Lung (tissue), 12 donors: ENCODE data around the gene DCLK2. TPM values are rescaled to one million over a fixed set of nuclear protein-coding genes. Genes with fewer than 3 reads are reported as not detected.

ENCODE experiments used
- ATAC-seq: fragments of 200-7000 bp; cut with Tn5 transposase; one replicate; pipeline ENCODE4 v1.9.1; 2020; ENCODE audit warnings: moderate number of reproducible peaks; ENCODE audit not compliant: insufficient read depth, low FRiP score
- DNase-seq, 3 donors: peaks; one replicate each; pipeline ENCODE4 v3.0.0-alpha.2; 2013 to 2017
- H3K27ac ChIP-seq, 2 donors: one replicate each; pipeline ENCODE4 v1.5.1; 2013; ENCODE audit warnings: mild to moderate bottlenecking in 2 of 2, moderate library complexity in 2 of 2, control low read depth in 1 of 2, inconsistent platforms in 1 of 2, low read depth in 1 of 2, low read length in 1 of 2
- H3K27me3 ChIP-seq, 3 donors: one replicate each; pipeline ENCODE4 v1.5.1; 2013; ENCODE audit warnings: low read length in 2 of 3; ENCODE audit not compliant: control insufficient read depth in 3 of 3, insufficient read depth in 3 of 3
- H3K36me3 ChIP-seq, 4 donors: one replicate each; pipeline ENCODE4 v1.5.1; 2013; ENCODE audit warnings: low read length in 4 of 4, mild to moderate bottlenecking in 1 of 4, moderate library complexity in 1 of 4; ENCODE audit not compliant: control insufficient read depth in 4 of 4, insufficient read depth in 4 of 4
- H3K4me1 ChIP-seq, 5 donors: one replicate each; pipeline ENCODE4 v1.5.1; 2013; ENCODE audit warnings: low read length in 5 of 5, mild to moderate bottlenecking in 2 of 5, moderate library complexity in 1 of 5; ENCODE audit not compliant: control insufficient read depth in 5 of 5, insufficient read depth in 5 of 5
- H3K4me3 ChIP-seq: one replicate; pipeline ENCODE4 v1.5.1; 2013; ENCODE audit warnings: mild to moderate bottlenecking, control low read depth, moderate library complexity
- H3K9ac ChIP-seq, 2 donors: one replicate each; pipeline ENCODE4 v1.5.1; 2013; ENCODE audit warnings: low read length in 2 of 2, control low read depth in 1 of 2; ENCODE audit not compliant: insufficient read depth in 1 of 2
- H3K9me3 ChIP-seq, 4 donors: one replicate each; pipeline ENCODE4 v1.5.1; 2013; ENCODE audit warnings: low read length in 3 of 4, mild to moderate bottlenecking in 1 of 4, moderate library complexity in 1 of 4; ENCODE audit not compliant: control insufficient read depth in 4 of 4, insufficient read depth in 3 of 4
- WGBS, 2 donors: extraction: QIAGEN DNeasy Blood & Tissue Kit; methylation state at CpG; one replicate each; pipeline ENCODE4 v1.1.7; 2013; 5-methylcytosine and 5-hydroxymethylcytosine counted together
- polyA plus RNA-seq, 2 donors: library from polyadenylated mRNA; stranded (reverse); fragments of 200-250 nt; gene quantifications; one replicate each; pipeline ENCODE4 v1.2.1, GENCODE V29; 2013
- total RNA-seq, 2 donors: library from RNA; depleted of rRNA in 1 of 2; stranded (reverse); fragments of >200 nt in 1 of 2; gene quantifications; one replicate each; pipeline ENCODE4 v1.2.1, GENCODE V29; 2014 to 2021
- TF ChIP-seq, protein P1 (sequence below): IDR thresholded peaks from 2 replicates; pipeline ENCODE4 v1.5.1; 2012; ENCODE audit warnings: mild to moderate bottlenecking; ENCODE audit errors: control extremely low read depth, extremely low read depth
- donor health status: control.
- donor health status: control.
- donor health status: Bipolar disorder and iron deficiency.
- donor health status: healthy.
- donor health status: DM: yes; HTN: yes; CAD: no.

DCLK2 gene
- total and polyA plus RNA-seq, 4 donors, result 1.4 to 11.8 (median 2.7) TPM

DNA sequence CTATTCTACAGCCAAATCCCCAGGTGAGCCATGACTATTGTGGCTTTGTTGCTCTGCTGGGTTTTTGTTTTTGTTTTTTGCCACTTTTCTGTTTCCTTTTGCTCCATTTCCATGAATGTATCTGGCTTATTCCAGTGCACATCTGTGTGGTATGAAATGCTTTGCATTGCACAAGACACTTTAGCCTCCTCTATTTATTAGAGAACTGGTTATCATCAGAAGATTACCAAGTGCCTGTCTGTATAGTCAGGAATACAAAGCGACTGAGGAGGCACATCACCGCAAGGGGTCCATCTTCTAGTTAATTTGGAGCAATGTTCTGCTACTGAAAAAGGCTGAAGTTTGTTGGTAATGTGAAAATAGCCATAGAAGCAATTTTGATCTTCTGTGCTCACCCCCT lies 120.8 kb downstream of the DCLK2 start:
- Histone ChIP-seq H3K4me3 (no peak overlapping the region), H3K9ac (no peak overlapping the region), H3K36me3 (peaks cover 0 to 5% (median 3%) of the 10 kb centered on the region in 4 donors), H3K9me3 (no peaks in the 10 kb centered on the region), H3K27me3 (no peaks in the 10 kb centered on the region), H3K27ac (no peak overlapping the region), H3K4me1 (no peaks in the 10 kb centered on the region)
- DNase-seq (no peak), ATAC-seq (no peak)
- TF ChIP-seq, protein P1, sequence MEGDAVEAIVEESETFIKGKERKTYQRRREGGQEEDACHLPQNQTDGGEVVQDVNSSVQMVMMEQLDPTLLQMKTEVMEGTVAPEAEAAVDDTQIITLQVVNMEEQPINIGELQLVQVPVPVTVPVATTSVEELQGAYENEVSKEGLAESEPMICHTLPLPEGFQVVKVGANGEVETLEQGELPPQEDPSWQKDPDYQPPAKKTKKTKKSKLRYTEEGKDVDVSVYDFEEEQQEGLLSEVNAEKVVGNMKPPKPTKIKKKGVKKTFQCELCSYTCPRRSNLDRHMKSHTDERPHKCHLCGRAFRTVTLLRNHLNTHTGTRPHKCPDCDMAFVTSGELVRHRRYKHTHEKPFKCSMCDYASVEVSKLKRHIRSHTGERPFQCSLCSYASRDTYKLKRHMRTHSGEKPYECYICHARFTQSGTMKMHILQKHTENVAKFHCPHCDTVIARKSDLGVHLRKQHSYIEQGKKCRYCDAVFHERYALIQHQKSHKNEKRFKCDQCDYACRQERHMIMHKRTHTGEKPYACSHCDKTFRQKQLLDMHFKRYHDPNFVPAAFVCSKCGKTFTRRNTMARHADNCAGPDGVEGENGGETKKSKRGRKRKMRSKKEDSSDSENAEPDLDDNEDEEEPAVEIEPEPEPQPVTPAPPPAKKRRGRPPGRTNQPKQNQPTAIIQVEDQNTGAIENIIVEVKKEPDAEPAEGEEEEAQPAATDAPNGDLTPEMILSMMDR, result no peak
- WGBS, 2 donors, result 96% methylated on average over 2 of the region's 2 CpGs

GRCh38 chr4:150205016-150205415 lies 126.8 kb downstream of the DCLK2 start:
- DNase-seq (no peak), ATAC-seq (no peak)
- TF ChIP-seq, protein P1, result no peak
- no peak overlapping the region for H3K27ac ChIP-seq
- H3K4me3 ChIP-seq, result no peak overlapping the region
- H3K4me1 ChIP-seq, result peaks cover 0 to 14% (median 2%) of the 10 kb centered on the region in 5 donors
- no peaks in the 10 kb centered on the region for H3K9me3 ChIP-seq
- H3K36me3 ChIP-seq, result peaks cover 0 to 5% (median 0%) of the 10 kb centered on the region in 4 donors
- no peaks in the 10 kb centered on the region for H3K27me3 ChIP-seq
- H3K9ac ChIP-seq, result no peak overlapping the region
- 42 to 70% methylated on average over 1 of the region's 1 CpG for WGBS, 2 donors

DNA sequence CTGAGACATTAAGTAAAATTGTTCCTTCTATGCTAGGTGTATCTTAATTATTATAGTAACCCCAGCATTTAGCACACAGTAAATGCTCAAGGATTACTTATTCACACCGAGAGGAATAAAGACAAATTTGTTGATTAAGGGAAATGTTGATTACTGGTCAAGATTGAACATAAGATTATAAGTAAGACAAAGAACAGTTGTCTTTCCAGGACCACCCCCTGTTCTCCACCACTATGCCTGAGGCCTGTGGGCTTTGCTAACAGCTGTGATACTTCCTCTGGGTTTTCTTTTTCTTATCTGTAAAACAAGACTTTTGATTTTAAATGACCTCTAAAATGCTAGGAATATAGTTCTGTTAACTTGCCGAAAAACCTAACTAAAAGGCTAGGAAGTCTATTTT lies 128.0 kb downstream of the DCLK2 start:
- Histone ChIP-seq H3K36me3 (peaks cover 0 to 5% (median 0%) of the 10 kb centered on the region in 4 donors), H3K9ac (no peak overlapping the region), H3K27me3 (no peaks in the 10 kb centered on the region), H3K4me1 (peaks cover 0 to 14% (median 4%) of the 10 kb centered on the region in 5 donors), H3K27ac (no peak overlapping the region), H3K4me3 (no peak overlapping the region), H3K9me3 (no peaks in the 10 kb centered on the region)
- WGBS, 2 donors, result 76 to 83% methylated on average over 2 of the region's 2 CpGs
- no peak for ATAC-seq
- TF ChIP-seq, protein P1, result no peak
- no peak for DNase-seq

- ATAC-seq (no peak), DNase-seq (no peak)
- Histone ChIP-seq H3K27ac (no peak overlapping the region), H3K9me3 (no peaks in the 10 kb centered on the region), H3K27me3 (no peaks in the 10 kb centered on the region), H3K9ac (no peak overlapping the region), H3K4me3 (no peak overlapping the region), H3K36me3 (peaks cover 0 to 5% (median 0%) of the 10 kb centered on the region in 4 donors), H3K4me1 (peaks cover 0 to 14% (median 4%) of the 10 kb centered on the region in 5 donors)
- WGBS, 2 donors, result 64 to 80% methylated on average over 4 of the region's 4 CpGs
- TF ChIP-seq, protein P1, result no peak
Measured at GRCh38 chr4:150206954-150207353, 128.7 kb downstream of the DCLK2 start.
